ENCODE measurements around the gene MMP14.
"Not testable (repeated sequence)": the region's sequence is repeated elsewhere in the genome, so short reads cannot be mapped to it uniquely, and the experiment has no call there.

Gene MMP14

DNA sequence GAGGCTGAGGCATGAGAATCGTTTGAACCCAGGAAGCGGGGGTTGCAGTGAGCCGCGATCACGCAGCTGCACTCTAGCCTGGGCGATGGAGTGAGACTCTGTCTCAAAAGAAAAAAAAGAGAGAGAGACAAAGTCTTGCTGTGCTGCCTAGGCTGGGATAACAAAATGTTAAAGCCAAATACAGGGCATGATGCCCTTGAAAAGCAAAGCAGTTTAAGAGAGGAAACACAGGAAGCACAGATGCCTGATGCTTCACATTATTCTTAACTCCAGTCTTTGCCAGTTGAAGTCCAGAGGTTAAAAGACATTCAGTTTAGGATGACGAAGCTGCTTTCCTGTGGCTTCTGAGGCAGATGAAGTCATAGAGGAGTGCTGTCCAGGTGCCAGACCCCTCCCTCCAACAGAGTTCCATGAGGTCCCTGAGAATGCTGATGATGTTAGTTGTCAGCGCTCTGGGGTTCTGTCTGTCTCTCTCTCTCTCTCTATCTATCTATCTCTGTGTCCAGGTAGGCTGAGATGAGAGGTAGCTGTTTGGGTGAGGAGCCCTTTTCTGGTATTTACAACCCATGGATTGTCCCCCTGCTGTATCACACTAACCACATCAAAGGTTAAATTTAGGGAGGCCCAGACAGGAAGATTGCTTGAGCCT is 11.6 kb upstream of the MMP14 start:
- Histone ChIP-seq H3K9ac (ENCODE audit: low read length in 5 of 5) (peak overlapping the region in 1 of 5 donors; percentile 48), H3K36me3 (ENCODE audit: control insufficient read depth in 5 of 5, insufficient read depth in 5 of 5, low read length in 5 of 5) (no peaks in the 10 kb centered on the region), H3K9me3 (ENCODE audit: control insufficient read depth in 5 of 5, low read length in 5 of 5) (no peaks in the 10 kb centered on the region), H3K4me3 (ENCODE audit: low read depth in 1 of 5, low read length in 5 of 5) (no peak overlapping the region), H3K4me1 (ENCODE audit: control insufficient read depth in 5 of 5, insufficient read depth in 5 of 5, low read length in 5 of 5) (peaks cover 3 to 24% (median 22%) of the 10 kb centered on the region in 5 donors), H3K27me3 (ENCODE audit: control insufficient read depth in 5 of 5, insufficient read depth in 4 of 5, low read length in 5 of 5) (peaks cover 0 to 9% (median 0%) of the 10 kb centered on the region in 5 donors), H3K27ac (ENCODE audit: low read depth, low read length) (no peak overlapping the region)

DNA sequence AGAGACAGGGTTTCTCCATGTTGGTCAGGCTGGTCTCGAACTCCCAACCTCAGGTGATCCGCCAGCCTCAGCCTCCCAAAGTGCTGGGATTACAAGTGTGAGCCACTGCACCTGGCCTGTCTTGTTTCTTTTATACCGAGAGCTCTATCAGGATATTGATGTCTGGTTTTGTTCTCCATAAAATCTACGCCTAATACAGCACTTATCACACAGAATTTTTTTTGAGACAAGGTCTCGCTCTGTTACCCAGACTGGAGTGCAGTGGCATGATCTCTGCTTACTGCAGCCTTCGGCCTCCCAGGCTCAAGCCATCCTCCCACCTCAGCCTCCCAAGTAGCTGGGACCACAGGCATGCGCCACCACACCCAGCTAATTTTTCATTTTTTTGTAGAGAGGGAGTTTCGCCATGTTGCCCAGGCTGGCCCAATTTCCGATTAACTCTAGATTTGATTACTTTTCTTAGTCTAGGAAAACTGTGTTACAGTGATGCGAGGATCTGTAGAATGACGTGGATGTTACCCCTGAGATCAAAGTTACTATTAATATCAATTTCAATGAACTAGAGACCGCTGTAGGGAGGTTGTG is 7.2 kb upstream of the MMP14 start:
- H3K4me3 ChIP-seq (ENCODE audit: low read depth in 1 of 5, low read length in 5 of 5) = peak overlapping the region; percentile 78 to 96 (median 91)
- H3K36me3 ChIP-seq (ENCODE audit: control insufficient read depth in 5 of 5, insufficient read depth in 5 of 5, low read length in 5 of 5) = peaks cover 5 to 11% (median 6%) of the 10 kb centered on the region in 5 donors
- H3K9me3 ChIP-seq (ENCODE audit: control insufficient read depth in 5 of 5, low read length in 5 of 5); H3K27me3 ChIP-seq (ENCODE audit: control insufficient read depth in 5 of 5, insufficient read depth in 4 of 5, low read length in 5 of 5): not testable (repeated sequence)
- H3K9ac ChIP-seq (ENCODE audit: low read length in 5 of 5) = peak overlapping the region in 4 of 5 donors; percentile 86 to 93 (median 89)
- H3K4me1 ChIP-seq (ENCODE audit: control insufficient read depth in 5 of 5, insufficient read depth in 5 of 5, low read length in 5 of 5) = peaks cover 0 to 18% (median 14%) of the 10 kb centered on the region in 5 donors
- peak overlapping the region; percentile 80 for H3K27ac ChIP-seq (ENCODE audit: low read depth, low read length)

DNA sequence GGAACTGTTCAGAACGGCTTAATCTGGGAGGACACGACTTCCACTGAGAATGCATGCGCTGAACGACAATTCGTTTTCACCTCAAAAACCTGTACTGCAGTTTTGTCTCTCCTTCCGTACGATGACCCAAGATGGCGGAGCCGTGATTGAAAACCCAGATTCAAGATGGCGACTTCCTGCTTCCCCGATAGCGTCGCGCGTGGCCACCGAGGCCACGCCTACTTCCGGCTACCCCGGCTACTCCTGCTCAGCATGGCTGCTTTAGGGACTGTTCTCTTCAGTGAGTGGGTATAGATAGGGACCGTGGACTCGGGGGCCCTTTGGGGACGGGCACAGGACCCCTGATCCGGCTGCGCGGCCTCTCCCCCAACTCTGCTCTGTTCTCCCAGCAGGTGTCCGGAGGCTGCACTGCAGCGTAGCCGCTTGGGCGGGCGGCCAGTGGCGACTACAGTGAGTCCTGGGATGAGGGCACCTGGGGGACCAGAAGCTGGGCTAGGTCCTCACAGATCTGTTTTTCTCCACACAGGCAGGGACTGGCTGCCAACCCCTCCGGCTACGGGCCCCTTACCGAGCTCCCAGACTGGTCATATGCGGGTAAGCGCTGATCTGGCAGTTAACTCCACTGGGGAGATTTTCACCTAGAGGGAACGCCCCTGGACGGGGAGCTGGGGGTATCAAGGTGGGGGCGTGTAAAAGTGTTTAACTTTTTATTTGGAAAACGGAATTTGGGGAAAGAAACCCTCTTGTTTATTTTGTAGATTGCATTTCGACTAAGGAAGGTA is 6.5 kb upstream of the MMP14 start, which contains the start of gene MRPL52:
Gene MRPL52 (plus strand): TSS at position 227 of the 782 bp plus-strand sequence. CDS start 26 bp downstream, at position 253.
- Histone ChIP-seq H3K9ac (ENCODE audit: low read length in 5 of 5) (peak within 1 kb of the TSS; percentile 63 to 93 (median 87)), H3K4me3 (ENCODE audit: low read depth in 1 of 5, low read length in 5 of 5) (peak within 1 kb of the TSS; percentile 82 to 96 (median 91)), H3K27ac (ENCODE audit: low read depth, low read length) (peak within 1 kb of the TSS; percentile 80), H3K36me3 (ENCODE audit: control insufficient read depth in 5 of 5, insufficient read depth in 5 of 5, low read length in 5 of 5) (peaks cover 6 to 17% (median 11%) of the 10 kb centered on the region in 5 donors), H3K27me3 (ENCODE audit: control insufficient read depth in 5 of 5, insufficient read depth in 4 of 5, low read length in 5 of 5) (peaks cover 0 to 1% (median 0%) of the 10 kb centered on the region in 5 donors), H3K4me1 (ENCODE audit: control insufficient read depth in 5 of 5, insufficient read depth in 5 of 5, low read length in 5 of 5) (peaks cover 0 to 16% (median 14%) of the 10 kb centered on the region in 5 donors), H3K9me3 (ENCODE audit: control insufficient read depth in 5 of 5, low read length in 5 of 5) (no peaks in the 10 kb centered on the region)

DNA sequence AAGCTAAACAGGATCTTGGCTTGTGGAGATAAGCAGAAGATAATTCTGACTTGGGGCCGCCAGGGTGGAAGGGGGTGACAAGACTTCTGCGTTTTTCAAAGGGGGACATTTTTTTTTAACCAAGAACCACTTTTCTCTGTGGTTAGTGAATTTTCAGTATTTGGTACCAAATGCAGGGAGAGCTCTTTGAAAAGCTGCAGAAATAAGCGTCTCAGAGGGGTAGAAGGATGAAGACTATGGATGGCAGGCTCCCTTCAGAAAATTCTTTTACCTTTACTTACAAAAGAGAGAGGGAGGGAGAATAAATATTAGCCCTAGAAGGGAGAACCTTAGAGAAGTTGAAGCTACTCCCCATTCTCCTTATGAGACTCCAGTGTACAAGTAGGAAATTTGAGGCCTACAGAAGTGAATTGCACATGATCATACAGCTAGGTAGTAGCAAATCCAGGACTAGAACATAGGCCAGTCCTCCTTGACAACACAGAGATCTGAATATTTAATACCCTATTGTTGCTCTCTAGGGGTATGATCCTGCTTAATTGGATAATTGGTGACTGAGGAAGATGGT is 5.9 kb upstream of the MMP14 start:
- Histone ChIP-seq H3K9me3 (ENCODE audit: control insufficient read depth in 5 of 5, low read length in 5 of 5) (no peaks in the 10 kb centered on the region), H3K4me3 (ENCODE audit: low read depth in 1 of 5, low read length in 5 of 5) (peak overlapping the region; percentile 82 to 96 (median 91)), H3K27me3 (ENCODE audit: control insufficient read depth in 5 of 5, insufficient read depth in 4 of 5, low read length in 5 of 5) (no peaks in the 10 kb centered on the region), H3K4me1 (ENCODE audit: control insufficient read depth in 5 of 5, insufficient read depth in 5 of 5, low read length in 5 of 5) (peaks cover 0 to 16% (median 14%) of the 10 kb centered on the region in 5 donors), H3K27ac (ENCODE audit: low read depth, low read length) (no peak overlapping the region), H3K9ac (ENCODE audit: low read length in 5 of 5) (peak overlapping the region in 3 of 5 donors; percentile 86 to 93 (median 87)), H3K36me3 (ENCODE audit: control insufficient read depth in 5 of 5, insufficient read depth in 5 of 5, low read length in 5 of 5) (peaks cover 6 to 17% (median 12%) of the 10 kb centered on the region in 5 donors)

DNA sequence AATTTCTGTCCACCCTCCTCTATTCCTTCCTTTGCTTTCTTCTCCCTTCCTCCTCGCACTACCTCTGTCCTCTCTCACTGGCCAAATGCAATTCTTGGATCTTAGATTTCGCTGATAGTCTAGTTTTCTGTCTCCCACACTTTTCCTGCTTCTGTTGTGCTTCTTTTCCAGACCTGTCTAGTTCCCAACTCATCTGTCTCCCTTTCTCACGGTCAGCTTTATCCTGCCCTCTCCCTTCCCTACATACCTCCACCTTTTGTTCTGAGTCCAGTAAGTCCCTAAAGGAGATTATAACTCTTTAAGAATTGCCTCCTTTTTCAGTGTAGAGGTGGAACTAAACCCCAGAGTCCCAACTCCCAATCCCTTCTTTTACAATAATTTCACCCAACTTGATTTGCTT is 880 bp upstream of the MMP14 start:
- no peak overlapping the region for H3K4me3 ChIP-seq (ENCODE audit: low read depth in 1 of 5, low read length in 5 of 5)
- peak overlapping the region in 1 of 5 donors; percentile 96 for H3K9ac ChIP-seq (ENCODE audit: low read length in 5 of 5)
- peaks cover 6 to 24% (median 12%) of the 10 kb centered on the region in 5 donors for H3K36me3 ChIP-seq (ENCODE audit: control insufficient read depth in 5 of 5, insufficient read depth in 5 of 5, low read length in 5 of 5)
- H3K27ac ChIP-seq (ENCODE audit: low read depth, low read length) = no peak overlapping the region
- H3K9me3 ChIP-seq (ENCODE audit: control insufficient read depth in 5 of 5, low read length in 5 of 5) = no peaks in the 10 kb centered on the region
- H3K27me3 ChIP-seq (ENCODE audit: control insufficient read depth in 5 of 5, insufficient read depth in 4 of 5, low read length in 5 of 5) = no peaks in the 10 kb centered on the region
- peaks cover 4 to 43% (median 39%) of the 10 kb centered on the region in 5 donors for H3K4me1 ChIP-seq (ENCODE audit: control insufficient read depth in 5 of 5, insufficient read depth in 5 of 5, low read length in 5 of 5)

DNA sequence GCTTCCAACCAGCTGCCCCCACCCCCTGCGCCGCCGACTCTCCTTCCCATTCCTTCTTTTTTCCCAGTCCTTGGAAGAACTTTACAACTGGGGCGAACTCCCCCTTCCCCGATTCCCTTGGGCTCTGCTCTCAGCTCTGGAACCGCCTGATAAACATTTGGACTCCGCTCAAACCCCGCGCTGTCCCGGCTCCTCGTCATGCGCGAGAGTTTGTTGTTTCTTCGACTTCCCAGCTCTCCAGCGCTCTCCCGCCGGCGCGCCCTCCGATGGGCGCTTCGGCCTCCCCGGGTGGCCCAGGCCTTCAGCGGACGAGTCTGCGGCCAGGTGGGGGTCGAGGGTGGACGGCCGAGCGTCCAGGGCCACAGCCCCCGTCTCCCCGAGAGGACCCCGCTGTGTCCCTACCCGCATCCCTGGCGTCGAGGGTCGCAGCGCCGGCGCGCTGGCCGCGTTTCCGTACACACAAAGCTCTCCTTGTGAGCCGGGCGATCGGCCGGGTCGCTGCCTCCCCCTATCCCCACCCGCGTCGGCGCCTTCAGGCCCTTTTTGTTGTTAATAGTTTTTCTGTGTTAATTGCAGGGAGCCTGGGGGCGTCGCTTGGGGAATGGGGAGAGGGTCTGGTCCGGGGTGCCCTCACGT is 847 bp downstream of the MMP14 start:
- Histone ChIP-seq H3K9me3 (ENCODE audit: control insufficient read depth in 5 of 5, low read length in 5 of 5) (no peaks in the 10 kb centered on the region), H3K27me3 (ENCODE audit: control insufficient read depth in 5 of 5, insufficient read depth in 4 of 5, low read length in 5 of 5) (no peaks in the 10 kb centered on the region), H3K4me3 (ENCODE audit: low read depth in 1 of 5, low read length in 5 of 5) (peak overlapping the region; percentile 87 to 94 (median 89)), H3K27ac (ENCODE audit: low read depth, low read length) (peak overlapping the region; percentile 96), H3K4me1 (ENCODE audit: control insufficient read depth in 5 of 5, insufficient read depth in 5 of 5, low read length in 5 of 5) (peaks cover 4 to 52% (median 47%) of the 10 kb centered on the region in 5 donors), H3K9ac (ENCODE audit: low read length in 5 of 5) (peak overlapping the region; percentile 40 to 96 (median 95)), H3K36me3 (ENCODE audit: control insufficient read depth in 5 of 5, insufficient read depth in 5 of 5, low read length in 5 of 5) (peaks cover 6 to 39% (median 26%) of the 10 kb centered on the region in 5 donors)

DNA sequence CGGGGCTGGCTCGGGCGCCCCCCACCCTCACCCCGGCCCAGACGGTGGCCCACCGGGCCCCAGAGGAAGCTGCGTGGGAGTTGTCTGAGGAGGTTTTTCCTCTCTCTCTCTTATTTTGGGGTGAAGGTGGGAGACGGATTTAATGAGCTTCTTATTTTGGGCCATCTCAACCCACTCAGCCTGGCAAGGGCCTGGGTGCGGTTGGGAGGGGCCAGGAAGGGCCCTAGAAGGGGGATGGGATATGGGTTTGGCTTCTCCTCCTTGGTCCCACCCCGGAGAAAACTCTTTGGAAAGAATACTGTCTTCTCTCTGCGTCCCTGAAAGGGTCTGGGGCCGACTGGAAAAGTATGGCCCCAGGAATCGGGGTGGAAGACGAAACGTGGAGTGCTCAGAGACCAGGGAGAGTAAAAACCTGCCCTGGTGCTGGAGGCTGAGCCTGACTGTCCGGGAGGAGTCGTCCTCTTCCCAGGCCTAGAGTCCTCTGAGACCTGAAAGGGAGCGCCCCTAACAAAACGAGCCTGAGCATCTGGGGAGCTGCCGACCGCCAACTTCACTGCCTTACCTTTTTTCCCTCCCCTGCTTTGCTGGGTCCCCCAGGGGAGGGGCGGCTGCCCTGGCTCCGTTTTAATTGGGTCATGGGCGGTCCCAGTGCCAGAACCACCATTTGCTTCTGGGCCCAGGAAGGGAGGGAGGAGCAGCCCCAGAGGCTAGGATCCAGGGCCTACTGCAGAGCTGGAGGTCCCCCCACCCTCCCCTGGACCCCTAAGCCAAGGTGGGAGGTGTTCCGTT is 1.6 kb downstream of the MMP14 start:
- H3K4me1 ChIP-seq (ENCODE audit: control insufficient read depth in 5 of 5, insufficient read depth in 5 of 5, low read length in 5 of 5) = peaks cover 4 to 52% (median 49%) of the 10 kb centered on the region in 5 donors
- no peaks in the 10 kb centered on the region for H3K27me3 ChIP-seq (ENCODE audit: control insufficient read depth in 5 of 5, insufficient read depth in 4 of 5, low read length in 5 of 5)
- H3K36me3 ChIP-seq (ENCODE audit: control insufficient read depth in 5 of 5, insufficient read depth in 5 of 5, low read length in 5 of 5) = peaks cover 6 to 47% (median 33%) of the 10 kb centered on the region in 5 donors
- H3K9ac ChIP-seq (ENCODE audit: low read length in 5 of 5) = peak overlapping the region; percentile 40 to 96 (median 95)
- peak overlapping the region; percentile 96 for H3K27ac ChIP-seq (ENCODE audit: low read depth, low read length)
- peak overlapping the region; percentile 87 to 94 (median 89) for H3K4me3 ChIP-seq (ENCODE audit: low read depth in 1 of 5, low read length in 5 of 5)
- no peaks in the 10 kb centered on the region for H3K9me3 ChIP-seq (ENCODE audit: control insufficient read depth in 5 of 5, low read length in 5 of 5)

DNA sequence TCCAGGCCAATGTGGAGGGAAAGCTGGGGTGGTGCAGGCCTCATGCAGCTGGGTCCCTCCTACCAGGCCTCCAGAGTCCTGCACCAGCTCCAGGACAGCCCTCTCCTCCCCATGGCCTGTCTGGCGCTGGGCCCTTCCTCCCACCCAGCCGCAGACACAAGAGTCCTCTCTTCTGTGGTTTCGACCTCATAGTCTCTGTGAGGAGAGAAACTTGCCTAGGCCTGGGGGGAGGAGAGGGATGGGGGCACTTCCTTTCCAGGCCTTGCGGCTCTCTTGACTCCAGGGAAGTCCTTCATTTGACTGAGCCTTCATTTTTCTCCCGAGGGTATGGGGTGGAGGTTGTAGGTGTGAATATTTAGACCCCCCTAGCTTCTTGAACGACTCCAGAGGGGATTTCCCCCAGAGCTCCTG is 2.3 kb downstream of the MMP14 start:
- peak overlapping the region; percentile 87 to 94 (median 89) for H3K4me3 ChIP-seq (ENCODE audit: low read depth in 1 of 5, low read length in 5 of 5)
- H3K9ac ChIP-seq (ENCODE audit: low read length in 5 of 5) = peak overlapping the region; percentile 40 to 96 (median 95)
- no peaks in the 10 kb centered on the region for H3K9me3 ChIP-seq (ENCODE audit: control insufficient read depth in 5 of 5, low read length in 5 of 5)
- peaks cover 4 to 52% (median 49%) of the 10 kb centered on the region in 5 donors for H3K4me1 ChIP-seq (ENCODE audit: control insufficient read depth in 5 of 5, insufficient read depth in 5 of 5, low read length in 5 of 5)
- no peaks in the 10 kb centered on the region for H3K27me3 ChIP-seq (ENCODE audit: control insufficient read depth in 5 of 5, insufficient read depth in 4 of 5, low read length in 5 of 5)
- H3K27ac ChIP-seq (ENCODE audit: low read depth, low read length) = peak overlapping the region; percentile 96
- H3K36me3 ChIP-seq (ENCODE audit: control insufficient read depth in 5 of 5, insufficient read depth in 5 of 5, low read length in 5 of 5) = peaks cover 4 to 48% (median 37%) of the 10 kb centered on the region in 5 donors

Data from subcutaneous abdominal adipose tissue (tissue), 5 donors.